RCC 7860 (cell line): Measurements from ENCODE around the gene NNMT.

Experiments
- DNase-seq: peaks from one replicate; pipeline ENCODE4 v3.0.0-alpha.2; 2015; ENCODE audit warnings: low spot score
- FAIRE-seq: peaks from 2 replicates; lab custom pipeline; 2012; peaks lifted over from hg19 to GRCh38; lab: Jason Lieb, UNC

NNMT gene

DNA sequence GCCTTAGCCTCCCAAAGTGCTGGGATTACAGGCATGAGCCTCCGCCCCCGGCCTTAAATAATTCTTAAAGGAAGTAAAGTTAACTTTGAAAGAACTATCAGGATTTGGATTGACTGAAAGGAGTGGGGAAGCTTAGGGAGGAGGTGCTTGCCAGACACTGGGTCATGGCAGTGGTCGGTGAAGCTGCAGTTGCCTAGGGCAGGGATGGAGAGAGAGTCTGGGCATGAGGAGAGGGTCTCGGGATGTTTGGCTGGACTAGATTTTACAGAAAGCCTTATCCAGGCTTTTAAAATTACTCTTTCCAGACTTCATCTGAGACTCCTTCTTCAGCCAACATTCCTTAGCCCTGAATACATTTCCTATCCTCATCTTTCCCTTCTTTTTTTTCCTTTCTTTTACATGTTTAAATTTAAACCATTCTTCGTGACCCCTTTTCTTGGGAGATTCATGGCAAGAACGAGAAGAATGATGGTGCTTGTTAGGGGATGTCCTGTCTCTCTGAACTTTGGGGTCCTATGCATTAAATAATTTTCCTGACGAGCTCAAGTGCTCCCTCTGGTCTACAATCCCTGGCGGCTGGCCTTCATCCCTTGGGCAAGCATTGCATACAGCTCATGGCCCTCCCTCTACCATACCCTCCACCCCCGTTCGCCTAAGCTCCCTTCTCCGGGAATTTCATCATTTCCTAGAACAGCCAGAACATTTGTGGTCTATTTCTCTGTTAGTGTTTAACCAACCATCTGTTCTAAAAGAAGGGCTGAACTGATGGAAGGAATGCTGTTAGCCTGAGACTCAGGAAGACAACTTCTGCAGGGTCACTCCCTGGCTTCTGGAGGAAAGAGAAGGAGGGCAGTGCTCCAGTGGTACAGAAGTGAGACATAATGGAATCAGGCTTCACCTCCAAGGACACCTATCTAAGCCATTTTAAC is at the start of gene NNMT:
Gene NNMT (plus strand): TSS at position 724 of the 929 bp plus-strand sequence. CDS start 158 bp downstream, at position 882.
- DNase-seq (peak; percentile 95), FAIRE-seq (peak; percentile 95)

DNA sequence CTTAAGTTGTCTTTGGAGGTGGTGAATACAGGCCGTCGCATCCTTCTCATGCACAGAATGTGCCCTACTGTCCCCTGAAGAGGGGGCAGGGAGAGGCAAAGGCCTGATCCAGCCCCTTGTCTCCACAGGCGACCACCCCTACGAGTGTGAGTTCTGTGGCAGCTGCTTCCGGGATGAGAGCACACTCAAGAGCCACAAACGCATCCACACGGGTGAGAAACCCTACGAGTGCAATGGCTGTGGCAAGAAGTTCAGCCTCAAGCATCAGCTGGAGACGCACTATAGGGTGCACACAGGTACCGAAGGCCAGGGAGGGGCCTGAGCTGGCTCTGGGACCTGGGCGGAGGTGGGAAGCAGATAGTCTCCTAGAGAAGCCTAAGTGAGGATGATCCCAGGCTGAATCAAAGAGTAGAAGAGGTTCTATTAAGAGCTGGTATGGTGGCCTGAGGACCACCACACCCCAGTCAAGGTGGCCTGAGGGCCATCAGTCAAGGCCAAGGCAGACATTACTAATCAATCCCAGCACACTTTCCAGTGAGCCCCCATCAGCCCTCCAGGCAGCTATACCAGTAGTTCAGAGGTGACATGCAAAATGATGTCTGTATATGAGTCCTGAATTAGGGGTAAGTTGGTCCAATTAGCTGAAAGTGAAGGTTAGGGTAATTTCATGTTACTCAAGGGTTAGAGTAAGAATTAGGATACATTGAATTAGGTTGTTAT is 49.0 kb upstream of the NNMT start:
- DNase-seq, result no peak

DNA sequence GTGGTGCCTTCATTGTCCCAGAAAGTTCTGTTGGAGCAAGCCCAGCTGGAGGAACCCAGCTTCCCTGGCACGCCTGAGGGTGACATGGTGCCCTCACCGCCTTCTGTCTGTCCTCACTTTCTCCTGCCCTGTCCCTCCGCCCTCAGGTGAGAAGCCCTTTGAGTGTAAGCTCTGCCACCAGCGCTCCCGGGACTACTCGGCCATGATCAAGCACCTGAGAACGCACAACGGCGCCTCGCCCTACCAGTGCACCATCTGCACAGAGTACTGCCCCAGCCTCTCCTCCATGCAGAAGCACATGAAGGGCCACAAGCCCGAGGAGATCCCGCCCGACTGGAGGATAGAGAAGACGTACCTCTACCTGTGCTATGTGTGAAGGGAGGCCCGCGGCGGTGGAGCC is 46.0 kb upstream of the NNMT start:
- DNase-seq (no peak), FAIRE-seq (no peak)

More for the DNA sequence above, 49.0 kb upstream of the NNMT start:
- FAIRE-seq, result no peak

GRCh38 chr11:114250993-114251814 is 45.0 kb upstream of the NNMT start:
- no peak for FAIRE-seq
- no peak for DNase-seq

GRCh38 chr11:114251815-114252337 is 44.3 kb upstream of the NNMT start:
- FAIRE-seq, result no peak
- no peak for DNase-seq

DNA sequence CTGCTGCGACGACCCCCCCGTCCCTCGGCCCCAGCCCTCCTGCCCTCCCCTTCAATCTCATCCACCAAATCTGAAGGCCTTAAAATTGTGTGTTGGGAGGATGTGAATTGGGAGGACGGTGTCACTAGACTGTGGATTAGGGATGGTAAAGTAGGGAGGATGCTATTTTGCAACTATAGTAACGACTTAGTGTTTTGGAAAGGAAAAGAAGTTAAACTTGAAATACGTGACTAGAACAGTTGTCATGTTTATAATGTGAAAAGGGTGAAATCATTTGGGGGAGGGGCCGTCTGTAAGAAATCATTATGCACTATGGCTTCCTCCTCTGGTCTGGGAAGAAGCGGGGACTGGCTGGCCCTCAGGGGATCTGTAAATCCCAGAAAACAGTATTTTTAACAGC is 43.4 kb upstream of the NNMT start:
- FAIRE-seq (no peak), DNase-seq (no peak)

GRCh38 chr11:114253771-114254170 is 42.4 kb upstream of the NNMT start:
- FAIRE-seq (no peak), DNase-seq (no peak)

DNA sequence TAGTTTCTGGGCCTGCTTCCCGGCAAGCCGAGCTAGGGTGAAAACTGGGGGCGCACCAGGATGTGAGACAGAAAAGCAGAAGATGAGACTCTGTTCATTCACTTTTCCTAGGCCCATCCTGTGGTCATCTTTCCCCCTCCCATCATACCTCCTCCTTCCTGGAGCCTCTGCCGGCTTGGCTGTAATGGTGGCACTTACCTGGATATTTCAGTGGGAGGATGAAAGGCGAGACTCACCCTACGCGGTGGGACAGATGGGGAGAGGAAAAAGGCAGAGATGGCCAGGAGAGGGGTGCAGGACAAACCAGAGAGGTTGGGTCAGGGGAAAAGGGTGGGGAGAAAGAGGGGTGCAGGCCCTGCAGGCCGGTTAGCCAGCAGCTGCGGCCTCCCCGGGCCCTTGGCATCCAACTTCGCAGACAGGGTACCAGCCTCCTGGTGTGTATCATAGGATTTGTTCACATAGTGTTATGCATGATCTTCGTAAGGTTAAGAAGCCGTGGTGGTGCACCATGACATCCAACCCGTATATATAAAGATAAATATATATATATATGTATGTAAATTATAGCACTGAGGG is 41.5 kb upstream of the NNMT start:
- no peak for FAIRE-seq
- DNase-seq, result no peak

GRCh38 chr11:114255289-114255688 is 40.9 kb upstream of the NNMT start:
- no peak for FAIRE-seq
- no peak for DNase-seq

GRCh38 chr11:114256176-114256966 is 39.8 kb upstream of the NNMT start:
- no peak for FAIRE-seq
- DNase-seq, result no peak

- DNase-seq, result no peak
- no peak for FAIRE-seq
Measured at GRCh38 chr11:114256967-114257286, 39.3 kb upstream of the NNMT start.

DNA sequence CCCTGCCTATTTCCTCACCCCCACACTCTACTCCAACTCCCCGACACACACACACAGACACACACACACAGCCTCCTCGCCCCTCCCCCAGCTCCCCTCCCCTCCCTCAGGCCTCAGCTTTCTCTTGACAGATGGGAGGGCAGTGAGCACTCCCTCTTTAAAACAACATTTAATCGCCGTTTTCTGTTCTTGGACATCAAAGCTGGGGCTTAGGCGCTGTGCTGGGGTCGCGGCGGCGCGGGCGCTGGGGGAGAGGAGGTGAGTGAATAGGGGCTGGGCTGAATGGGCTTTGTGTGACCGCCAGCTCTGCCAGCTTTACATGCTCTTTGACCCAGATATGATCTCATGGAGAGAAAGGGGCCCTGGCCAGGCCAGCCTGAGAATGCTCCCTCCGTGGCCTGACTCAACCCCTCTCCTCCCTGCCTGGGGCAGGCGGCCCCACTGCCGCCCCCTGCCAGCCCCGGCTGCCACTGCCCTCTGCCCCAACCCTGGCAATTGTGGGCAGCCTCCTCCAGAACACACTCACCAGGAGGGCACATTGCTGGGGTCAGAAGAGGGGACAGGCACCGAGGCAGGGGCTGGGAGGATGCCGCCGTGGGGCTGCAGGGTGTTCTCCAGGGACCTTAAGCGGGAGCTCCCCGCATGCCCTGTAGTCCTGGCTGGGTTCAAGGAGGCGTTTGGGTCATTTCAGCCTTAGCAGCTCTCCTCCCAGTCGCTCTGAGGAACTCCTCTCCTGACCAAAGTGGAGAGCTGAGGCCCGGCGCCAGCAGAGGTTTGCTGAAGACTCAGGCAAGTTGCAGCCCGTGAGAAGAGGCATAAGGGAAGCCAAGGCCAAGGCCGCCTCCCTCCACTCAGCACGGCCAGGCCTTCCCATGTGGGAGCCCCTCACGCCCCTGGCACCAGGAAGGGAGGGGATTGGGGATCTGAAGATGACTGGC is 38.3 kb upstream of the NNMT start:
- no peak for DNase-seq
- FAIRE-seq, result no peak

GRCh38 chr11:114258696-114259095 is 37.5 kb upstream of the NNMT start:
- DNase-seq (no peak), FAIRE-seq (no peak)

GRCh38 chr11:114259124-114259526 is 37.1 kb upstream of the NNMT start:
- DNase-seq (no peak), FAIRE-seq (no peak)

DNA sequence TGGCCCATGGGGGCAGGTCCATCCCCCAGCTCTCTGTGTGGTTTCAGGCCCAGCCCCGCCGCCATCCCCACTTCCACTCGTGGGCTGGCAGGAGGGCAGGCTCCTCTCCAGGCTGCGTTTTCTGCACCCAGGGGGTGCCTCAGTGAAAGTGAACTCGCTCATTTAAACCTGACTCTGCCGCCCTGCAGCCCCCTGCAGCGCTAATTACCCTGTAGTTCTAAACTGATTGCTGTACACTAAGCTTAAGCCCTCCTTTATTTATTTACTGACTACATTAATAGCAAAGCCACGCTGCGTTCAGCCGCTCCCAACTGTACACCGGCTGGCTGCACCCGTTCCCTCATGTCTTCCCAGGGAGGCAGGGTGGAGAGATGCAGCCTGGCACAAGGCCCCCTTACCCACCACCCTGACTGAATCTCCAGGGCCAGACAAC is 36.6 kb upstream of the NNMT start:
- no peak for FAIRE-seq

GRCh38 chr11:114260077-114260476 is 36.1 kb upstream of the NNMT start:
- no peak for DNase-seq

More for the DNA sequence above, 36.6 kb upstream of the NNMT start:
- no peak for DNase-seq

GRCh38 chr11:114260483-114260882 is 35.7 kb upstream of the NNMT start:
- DNase-seq (no peak), FAIRE-seq (no peak)

More at GRCh38 chr11:114260077-114260476, 36.1 kb upstream of the NNMT start:
- FAIRE-seq, result no peak

- DNase-seq (no peak), FAIRE-seq (no peak)
Measured at GRCh38 chr11:114261791-114262190, 34.4 kb upstream of the NNMT start.
